ENCODE data around the gene SEMA6D.

- TF ChIP-seq CTCF (IDR thresholded peaks at IDR 0.05; ENCODE audit: borderline replicate concordance, extremely low read depth, low read length, poor library complexity, severe bottlenecking) (no peak), EZH2 (IDR thresholded peaks at IDR 0.05; ENCODE audit: borderline replicate concordance, low read depth, low read length, severe bottlenecking) (no peak)
These were observed 79.0 kb downstream of the SEMA6D start for GRCh38 chr15:47796339-47796738.

Measured in DND-41 (cell line).